GM18867 (cell line): Measurements from ENCODE around the gene ATP11B.

Experiments used
- ATAC-seq: cut with Tn5 transposase; IDR thresholded peaks from one replicate; pipeline ENCODE4 v1.9.1; 2021; ENCODE audit warnings: mild to moderate bottlenecking, moderate library complexity; ENCODE audit not compliant: unreplicated experiment

ATP11B gene

DNA sequence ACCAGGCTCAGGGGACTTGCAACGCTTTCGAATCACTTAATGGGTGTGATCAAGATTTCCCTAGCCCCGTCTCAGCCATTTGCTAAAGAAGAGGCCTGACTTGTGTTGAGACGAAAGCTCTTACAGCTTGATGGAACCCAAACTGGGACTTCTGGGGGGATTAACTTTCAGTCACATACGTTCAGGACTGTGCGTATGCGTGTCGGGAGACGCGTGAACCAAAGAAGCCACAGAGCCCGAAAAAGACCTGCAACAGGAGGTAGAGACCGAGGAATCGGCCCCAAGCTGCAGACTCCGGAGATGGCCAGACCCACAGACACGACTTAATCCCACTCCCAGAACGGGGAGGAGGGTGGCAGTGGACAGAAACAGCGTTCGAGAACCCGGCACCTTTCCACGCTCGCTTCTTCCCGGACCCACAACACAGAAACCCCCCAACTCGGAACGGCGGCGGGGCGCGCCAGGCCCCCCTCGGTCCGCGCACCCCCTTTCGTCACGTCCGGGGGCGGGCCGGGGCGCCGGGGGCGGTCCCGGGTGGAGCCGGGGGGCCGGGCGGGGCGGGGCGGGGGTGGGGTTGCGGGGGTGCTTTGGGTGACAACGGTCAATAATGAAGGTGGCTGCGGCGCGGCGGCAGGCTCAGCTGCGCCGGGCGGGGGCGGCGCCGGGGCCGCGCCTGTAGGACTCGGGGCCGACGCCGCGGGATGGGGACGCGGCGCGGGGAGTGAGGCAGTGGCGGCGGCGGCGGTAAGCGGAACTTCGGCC lies at the start of gene ATP11B:
ATP11B (plus strand) TSS at position 604 of the 762 bp plus-strand sequence. CDS start 256 bp downstream, outside the sequence.
- ATAC-seq, result peak; percentile 67

DNA sequence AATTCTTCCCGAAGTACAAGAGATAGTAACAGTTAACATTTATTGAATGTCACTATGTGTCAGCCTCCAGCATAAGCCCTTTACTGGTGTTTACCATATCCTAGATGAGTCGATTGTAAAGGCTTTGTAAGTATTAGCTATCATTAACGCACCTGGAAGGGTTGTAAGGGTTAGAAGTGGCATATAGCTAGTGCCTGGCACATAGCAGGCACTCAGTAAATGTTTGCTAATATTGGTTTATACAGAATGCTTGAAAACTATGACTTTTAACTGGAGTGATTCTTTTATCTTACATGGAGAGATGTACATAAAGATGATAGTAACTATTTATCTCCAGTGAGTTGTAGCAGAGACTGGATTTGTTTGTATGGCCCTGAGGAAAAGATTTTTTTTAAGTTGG lies 46.3 kb upstream of the ATP11B start:
- ATAC-seq, result no peak

DNA sequence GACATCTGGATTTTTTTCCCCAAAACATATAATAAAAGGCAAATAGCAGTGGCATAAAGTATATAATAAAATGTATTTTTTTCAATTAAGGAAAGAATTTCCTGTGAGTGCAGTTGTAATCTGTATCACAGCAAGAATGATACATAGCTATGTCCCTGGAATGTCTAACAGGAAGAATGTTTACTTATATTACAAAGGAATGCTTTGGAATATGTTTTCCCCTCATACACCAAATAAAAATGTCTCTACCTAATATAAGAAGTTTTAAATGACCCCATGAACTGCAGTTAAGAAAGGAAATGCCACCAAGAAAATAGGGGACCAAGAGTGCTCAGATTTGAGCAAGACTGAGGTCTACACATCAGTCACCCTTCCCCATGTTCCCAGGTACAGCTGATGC lies 38.0 kb upstream of the ATP11B start:
- no peak for ATAC-seq

- ATAC-seq, result no peak
Measured at GRCh38 chr3:182755712-182756111, 37.6 kb upstream of the ATP11B start.

DNA sequence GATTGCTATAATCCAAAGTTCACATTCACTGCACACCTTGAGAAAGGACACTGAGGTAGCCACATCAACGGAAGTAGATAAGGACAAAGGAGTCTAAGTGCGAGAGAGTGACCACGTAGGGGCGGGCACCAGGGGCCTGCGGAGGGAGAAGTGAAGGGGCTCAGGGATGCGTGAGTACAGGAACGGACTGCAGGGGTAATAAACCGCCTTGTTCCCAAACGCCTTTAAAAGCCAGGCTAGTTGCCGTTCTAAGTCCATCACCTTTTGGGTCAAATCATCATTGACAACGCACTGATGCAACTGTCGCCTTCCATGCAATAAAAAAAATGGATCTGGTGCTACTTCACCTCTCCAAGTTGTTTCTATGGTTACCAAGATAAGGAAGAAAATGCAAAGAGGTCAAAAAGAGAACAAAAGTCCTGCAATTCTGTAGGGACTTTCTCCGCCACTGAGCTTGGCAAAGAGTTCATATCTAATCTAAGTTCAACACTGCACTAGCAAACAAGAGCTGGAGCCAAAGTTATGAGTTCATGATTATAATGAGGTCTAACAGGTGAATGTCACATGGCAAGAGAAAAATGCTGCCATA lies 32.6 kb upstream of the ATP11B start:
- ATAC-seq, result no peak

- no peak for ATAC-seq
Measured at GRCh38 chr3:182763896-182764295, 29.4 kb upstream of the ATP11B start.

GRCh38 chr3:182765287-182765686 lies 28.0 kb upstream of the ATP11B start:
- no peak for ATAC-seq

DNA sequence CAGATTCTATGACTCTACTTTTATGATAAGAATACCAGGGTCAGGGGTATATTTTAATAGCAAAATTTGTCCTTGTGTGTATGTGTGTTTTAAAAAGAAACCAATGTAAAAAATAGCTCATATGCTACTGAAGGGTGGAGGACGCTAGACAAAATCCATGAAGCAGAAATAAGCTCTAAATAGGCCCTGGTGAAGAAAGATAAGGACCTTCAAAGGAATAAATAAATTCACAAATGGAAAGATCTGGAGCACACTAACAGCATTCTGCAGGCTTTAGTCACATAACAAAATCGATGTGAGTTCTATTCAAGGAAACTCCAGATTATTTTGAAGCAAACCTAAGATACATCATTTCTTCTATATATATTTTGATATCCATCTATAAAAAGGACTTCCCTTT lies 27.2 kb upstream of the ATP11B start:
- ATAC-seq, result no peak

- no peak for ATAC-seq
Measured at GRCh38 chr3:182768413-182768812, 24.9 kb upstream of the ATP11B start.

DNA sequence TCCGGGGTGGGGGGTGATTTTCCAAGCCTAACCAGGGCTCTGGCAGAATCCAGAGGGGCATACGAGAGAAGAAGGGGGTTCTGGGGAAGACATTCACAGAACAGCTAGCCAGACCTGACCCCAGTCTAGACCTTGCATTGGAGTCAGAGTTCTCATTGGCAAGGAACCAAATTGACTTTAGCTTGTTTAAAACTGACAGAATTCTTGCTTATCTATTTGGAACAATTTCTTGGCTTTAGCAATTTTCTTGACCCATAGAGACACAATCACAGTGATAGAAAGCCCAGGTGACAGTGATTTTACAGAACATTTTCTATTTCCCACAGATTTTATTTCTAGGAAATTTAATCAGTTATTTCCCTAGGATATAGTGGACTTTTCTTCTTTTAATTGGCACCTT lies 23.6 kb upstream of the ATP11B start:
- ATAC-seq, result no peak

- ATAC-seq, result peak; percentile 38
Measured at GRCh38 chr3:182782149-182782548, 11.2 kb upstream of the ATP11B start.

- ATAC-seq, result no peak
Measured at GRCh38 chr3:182783106-182783505, 10.2 kb upstream of the ATP11B start.

DNA sequence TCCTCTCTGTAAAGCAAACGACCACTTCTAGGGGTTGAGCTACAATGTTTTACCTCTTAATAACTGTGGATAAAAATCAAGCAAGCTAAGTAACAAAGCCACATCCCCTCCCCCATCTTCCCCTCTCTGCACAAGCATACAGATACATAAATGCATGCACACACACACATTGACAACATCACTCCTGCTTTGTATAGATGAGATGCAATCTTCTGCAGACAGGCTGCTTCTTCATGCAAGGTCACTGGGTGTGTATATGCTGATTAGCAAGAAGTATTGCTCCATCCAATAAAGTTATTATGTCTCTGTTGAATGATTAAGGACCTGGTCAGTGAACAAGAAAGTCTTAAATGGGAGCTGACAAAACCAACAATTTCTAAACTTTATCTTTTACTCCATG lies 8.8 kb upstream of the ATP11B start:
- ATAC-seq, result no peak

DNA sequence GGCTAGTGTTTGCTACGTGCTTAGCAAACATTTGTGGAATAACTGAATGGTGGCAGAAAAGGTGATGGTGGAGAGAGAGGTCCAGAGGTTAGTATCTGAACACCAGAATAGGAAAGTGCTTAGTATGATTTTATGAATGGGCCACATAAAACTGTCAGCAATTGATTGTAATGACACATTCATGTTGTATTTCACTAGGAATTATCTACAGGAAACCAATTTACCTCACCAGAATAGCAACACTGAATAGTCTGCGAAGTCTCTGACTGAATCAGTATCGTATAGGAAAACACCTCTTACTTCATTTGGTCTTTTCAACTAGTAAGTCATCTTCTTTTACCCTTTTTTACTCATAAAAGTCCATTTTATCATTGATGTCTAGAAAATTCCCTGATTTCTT lies 8.2 kb upstream of the ATP11B start:
- no peak for ATAC-seq

DNA sequence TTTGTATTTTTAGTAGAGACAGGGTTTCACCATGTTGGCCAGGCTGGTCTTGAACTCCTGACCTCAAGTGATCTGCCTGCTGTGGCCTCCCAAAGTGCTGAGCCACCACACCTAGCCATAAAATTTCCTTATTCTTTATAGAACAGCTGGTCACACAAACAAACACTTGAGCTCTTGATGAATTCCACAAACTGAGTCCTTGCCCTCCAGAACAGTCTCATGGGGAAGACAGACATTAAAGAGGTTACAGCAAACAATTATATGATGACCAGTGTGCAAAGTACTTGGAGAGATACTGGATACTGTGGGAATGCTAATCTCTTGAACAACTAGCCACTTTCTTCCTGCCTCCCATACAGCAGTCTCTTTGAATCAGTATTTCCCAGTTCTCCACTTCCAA lies 7.5 kb upstream of the ATP11B start:
- no peak for ATAC-seq

DNA sequence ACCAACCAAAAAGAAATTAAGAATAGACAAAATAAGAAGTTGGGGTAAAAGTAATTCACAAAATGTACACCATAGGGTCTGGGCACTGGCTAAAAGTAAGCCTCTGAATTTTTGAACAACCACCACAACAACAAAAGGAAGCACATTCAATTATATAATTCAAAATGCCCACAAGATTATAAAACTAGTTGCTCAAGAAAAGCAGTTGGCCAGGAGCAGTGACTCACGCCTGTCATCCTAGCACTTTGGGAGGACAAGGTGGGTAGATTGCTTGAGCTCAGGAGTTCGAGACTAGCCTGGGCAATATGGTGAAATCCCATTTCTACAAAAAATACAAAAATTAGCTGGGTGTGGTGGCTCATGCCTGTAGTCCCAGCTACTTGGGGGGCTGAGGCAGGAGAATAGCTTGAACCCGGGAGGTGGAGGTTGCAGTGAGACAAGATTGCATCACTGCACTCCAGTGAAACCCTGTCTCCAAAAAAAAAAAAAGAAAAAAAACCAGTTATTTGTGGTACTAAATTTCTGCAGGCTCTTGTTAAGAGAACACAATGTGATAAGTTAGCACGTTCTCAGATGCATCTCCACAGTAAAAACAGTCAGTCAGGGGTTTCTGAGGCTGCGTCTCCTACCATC lies 6.6 kb upstream of the ATP11B start:
- ATAC-seq, result no peak

DNA sequence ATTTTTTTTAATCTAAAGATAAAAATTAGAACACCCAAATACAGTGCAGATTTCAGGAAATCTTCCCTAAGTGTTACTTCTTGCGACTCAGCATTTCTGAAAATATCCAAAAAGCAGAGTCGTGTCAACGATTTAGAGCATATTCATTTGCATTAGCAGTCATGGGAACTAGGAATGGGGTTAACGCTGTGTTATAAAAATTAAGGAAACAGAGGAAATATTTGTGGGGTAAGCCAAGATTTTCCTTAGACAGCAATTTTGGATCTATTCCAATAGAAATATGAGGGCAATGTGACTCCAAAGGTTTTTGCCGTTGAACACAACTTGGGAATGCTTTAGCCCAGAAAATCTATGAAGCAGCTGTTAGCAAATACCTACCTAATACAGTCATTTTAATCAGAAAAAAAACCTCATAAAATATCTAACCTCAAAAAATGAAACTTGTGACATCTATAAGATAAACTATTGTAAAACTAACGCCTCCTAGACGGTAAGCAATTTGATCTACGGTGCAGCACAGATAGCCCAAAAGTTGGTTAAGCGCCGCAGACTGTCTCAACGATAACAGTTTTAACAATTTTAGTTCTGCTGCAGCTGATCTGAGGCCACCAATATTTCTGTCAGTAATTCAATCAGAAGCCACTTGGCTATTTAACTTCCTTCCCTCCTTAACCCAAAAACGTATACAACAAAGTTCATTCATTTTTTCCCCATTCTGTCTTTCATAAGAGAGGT lies 5.8 kb upstream of the ATP11B start:
- ATAC-seq, result no peak

DNA sequence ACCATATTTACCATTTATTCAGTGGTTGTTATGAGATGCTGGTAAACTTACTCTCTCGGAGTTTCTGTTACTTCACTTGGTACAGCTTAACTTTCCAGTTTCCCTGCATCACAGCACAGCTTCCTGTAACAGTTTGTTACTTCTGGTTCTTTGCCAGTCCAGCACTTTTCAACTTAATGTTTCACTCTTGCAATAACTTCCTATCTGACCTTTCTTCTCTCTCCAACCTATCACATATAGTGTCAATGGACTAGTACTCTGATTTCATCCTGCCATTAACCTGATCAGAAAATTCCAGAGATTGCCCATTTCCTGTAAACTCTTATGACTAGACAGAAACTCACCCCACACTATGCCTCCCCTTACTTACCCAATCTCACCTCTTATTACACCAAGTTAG lies 3.9 kb upstream of the ATP11B start:
- ATAC-seq, result peak; percentile 28

DNA sequence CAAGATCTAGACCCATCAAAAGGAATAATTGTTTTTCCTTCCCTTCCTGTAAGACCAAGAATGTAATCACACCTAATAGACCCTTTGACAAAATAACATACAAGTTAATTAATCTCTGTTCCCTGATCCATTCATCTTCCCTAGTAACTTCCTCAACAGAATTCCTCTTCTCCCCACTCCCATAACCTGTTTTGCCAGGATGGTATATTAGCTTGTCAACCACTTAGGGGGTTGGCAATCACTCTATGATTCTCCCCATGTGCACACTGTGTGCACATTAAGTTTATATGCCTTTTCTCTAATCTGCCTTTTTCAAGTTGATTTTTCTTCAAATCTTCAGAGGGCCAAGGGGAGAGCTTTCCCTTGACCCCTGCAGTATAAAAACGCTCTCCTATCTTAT lies 2.7 kb upstream of the ATP11B start:
- no peak for ATAC-seq

GRCh38 chr3:182793663-182794454 lies 555 bp downstream of the ATP11B start:
- peak; percentile 40 for ATAC-seq
